Stimulated activated naive CD8-positive, alpha-beta T cell treated with anti-CD3 and anti-CD28 coated beads, Interleukin-15, Interleukin-2, amounts not matched to agents 100 ng/mL and 50 ng/mL, for 24 hours (primary cell): ENCODE measurements around the gene SMTNL1.
A peak's percentile ranks its signal among the peaks of the same experiment; 100 is the strongest.

ENCODE experiments used
- H3K27ac Mint-ChIP-seq: one replicate; pipeline ENCODE4 v1.8.0; 2021; ENCODE audit warnings: mild to moderate bottlenecking, mixed read lengths
- H3K27me3 Mint-ChIP-seq: one replicate; pipeline ENCODE4 v1.8.0; 2021; ENCODE audit warnings: mixed read lengths
- H3K36me3 Mint-ChIP-seq: one replicate; pipeline ENCODE4 v1.8.0; 2021; ENCODE audit warnings: low read depth, mixed read lengths
- H3K4me1 Mint-ChIP-seq: one replicate; pipeline ENCODE4 v1.8.0; 2021; ENCODE audit warnings: low read depth, mixed read lengths
- H3K4me3 Mint-ChIP-seq: one replicate; pipeline ENCODE4 v1.8.0; 2021; ENCODE audit warnings: mild to moderate bottlenecking, mixed read lengths
- H3K9me3 Mint-ChIP-seq: one replicate; pipeline ENCODE4 v1.8.0; 2021; ENCODE audit warnings: mixed read lengths

Gene SMTNL1

GRCh38 chr11:57501953-57502352, 35.4 kb upstream of the SMTNL1 start:
- Mint-ChIP-seq H3K9me3 (no peaks in the 10 kb centered on the region), H3K36me3 (peaks cover 26% of the 10 kb centered on the region), H3K4me3 (no peak overlapping the region), H3K27ac (no peak overlapping the region), H3K4me1 (no peaks in the 10 kb centered on the region), H3K27me3 (no peaks in the 10 kb centered on the region)

- H3K9me3 Mint-ChIP-seq = no peaks in the 10 kb centered on the region
- H3K36me3 Mint-ChIP-seq = peaks cover 25% of the 10 kb centered on the region
- H3K4me3 Mint-ChIP-seq = no peak overlapping the region
- H3K27me3 Mint-ChIP-seq = no peaks in the 10 kb centered on the region
- H3K27ac Mint-ChIP-seq = no peak overlapping the region
- no peaks in the 10 kb centered on the region for H3K4me1 Mint-ChIP-seq
Observed at GRCh38 chr11:57502376-57502775, 35.0 kb upstream of the SMTNL1 start.

GRCh38 chr11:57502870-57503269, 34.5 kb upstream of the SMTNL1 start:
- H3K9me3 Mint-ChIP-seq = no peaks in the 10 kb centered on the region
- H3K4me1 Mint-ChIP-seq = no peaks in the 10 kb centered on the region
- no peak overlapping the region for H3K27ac Mint-ChIP-seq
- H3K4me3 Mint-ChIP-seq = no peak overlapping the region
- no peaks in the 10 kb centered on the region for H3K27me3 Mint-ChIP-seq
- peaks cover 25% of the 10 kb centered on the region for H3K36me3 Mint-ChIP-seq

DNA sequence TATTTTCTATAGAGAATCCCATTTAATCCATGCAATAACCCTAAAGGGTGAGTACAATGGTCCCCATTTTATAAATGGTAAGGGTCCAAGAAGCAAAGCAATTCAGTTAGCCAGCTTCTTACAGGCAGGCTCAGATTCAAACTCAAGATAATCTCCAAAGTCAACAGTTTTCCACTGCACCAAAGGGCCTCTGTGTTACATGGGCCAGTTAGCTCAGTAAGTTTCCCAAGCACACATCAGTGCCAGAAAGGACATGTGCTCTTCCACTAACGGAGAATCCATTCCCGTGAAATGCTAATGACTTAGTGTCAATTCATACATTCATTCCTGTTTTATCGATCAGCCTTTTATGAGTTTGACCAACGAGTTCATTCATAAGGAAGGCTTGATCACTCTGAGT, 32.9 kb upstream of the SMTNL1 start:
- Mint-ChIP-seq H3K4me1 (no peaks in the 10 kb centered on the region), H3K27ac (no peak overlapping the region), H3K4me3 (no peak overlapping the region), H3K9me3 (no peaks in the 10 kb centered on the region), H3K36me3 (peaks cover 25% of the 10 kb centered on the region), H3K27me3 (no peaks in the 10 kb centered on the region)

DNA sequence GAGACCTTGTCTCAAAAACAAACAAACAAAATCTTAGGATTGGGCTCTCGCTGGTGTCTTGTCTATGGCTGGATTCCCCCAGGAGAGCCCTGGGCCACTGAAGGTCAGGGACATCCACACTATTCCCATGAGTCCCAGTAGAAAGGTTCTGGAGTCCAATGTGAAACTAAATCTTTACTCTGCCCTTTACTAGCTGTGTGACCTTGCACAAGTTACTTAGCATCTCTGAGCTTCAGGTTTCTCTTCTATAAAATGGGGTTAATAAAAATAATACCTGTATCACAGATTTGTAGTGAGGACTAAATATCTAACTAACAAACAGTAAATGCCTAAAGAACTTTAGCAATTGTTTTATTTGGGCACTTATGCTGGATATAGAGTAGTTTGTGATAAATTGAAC, 30.9 kb upstream of the SMTNL1 start:
- Mint-ChIP-seq H3K27ac (no peak overlapping the region), H3K9me3 (no peaks in the 10 kb centered on the region), H3K4me1 (peaks cover 5% of the 10 kb centered on the region), H3K4me3 (no peak overlapping the region), H3K36me3 (peaks cover 20% of the 10 kb centered on the region), H3K27me3 (no peaks in the 10 kb centered on the region)

DNA sequence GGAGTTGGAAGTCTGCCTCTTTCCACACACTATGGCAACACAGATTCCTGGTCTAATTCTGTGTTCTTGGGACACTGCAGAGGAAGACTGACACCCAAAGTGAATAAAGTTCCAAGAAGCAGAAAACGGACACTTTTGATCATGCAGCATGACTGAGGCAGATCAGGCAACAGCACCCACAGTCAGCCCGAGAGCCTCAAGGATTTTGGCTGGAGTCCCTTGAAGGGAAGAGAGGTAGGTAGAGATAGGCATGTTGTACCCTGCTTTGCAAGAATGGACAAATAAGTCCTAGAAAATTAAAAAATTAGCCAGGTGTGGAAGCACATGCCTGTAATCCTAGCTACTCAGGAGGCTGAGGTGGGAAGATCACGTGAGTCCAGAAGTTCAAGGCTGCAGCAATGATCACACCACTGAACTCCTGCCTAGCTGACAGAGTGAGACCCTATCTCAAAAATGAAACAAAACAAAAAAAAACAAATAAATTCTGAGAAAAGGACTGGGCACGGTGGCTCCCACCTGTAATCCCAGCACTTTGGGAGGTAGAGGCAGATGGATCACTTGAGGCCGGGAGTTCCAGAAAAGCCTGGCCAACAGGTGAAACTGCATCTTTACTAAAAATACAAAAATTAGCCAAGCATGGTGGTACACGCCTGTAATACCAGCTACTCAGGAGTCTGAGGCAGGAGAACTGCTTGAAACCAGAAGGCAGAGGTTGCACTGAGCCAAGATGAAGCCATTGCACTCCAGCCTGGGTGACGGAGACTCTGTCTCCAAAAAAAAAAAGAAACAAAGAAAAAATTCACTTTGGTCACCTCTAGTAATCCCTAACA, 28.8 kb upstream of the SMTNL1 start:
- Mint-ChIP-seq H3K27me3 (no peaks in the 10 kb centered on the region), H3K4me3 (no peak overlapping the region), H3K4me1 (peaks cover 25% of the 10 kb centered on the region), H3K36me3 (peaks cover 26% of the 10 kb centered on the region), H3K9me3 (no peaks in the 10 kb centered on the region), H3K27ac (no peak overlapping the region)

- Mint-ChIP-seq H3K27ac (no peak overlapping the region), H3K36me3 (peaks cover 21% of the 10 kb centered on the region), H3K4me1 (peaks cover 35% of the 10 kb centered on the region), H3K9me3 (no peaks in the 10 kb centered on the region), H3K4me3 (no peak overlapping the region), H3K27me3 (peaks cover 3% of the 10 kb centered on the region)
Observed at GRCh38 chr11:57511741-57512430, 25.5 kb upstream of the SMTNL1 start.

- H3K4me3 Mint-ChIP-seq = peak overlapping the region; percentile 95
- H3K27me3 Mint-ChIP-seq = peaks cover 3% of the 10 kb centered on the region
- H3K36me3 Mint-ChIP-seq = peaks cover 16% of the 10 kb centered on the region
- peaks cover 35% of the 10 kb centered on the region for H3K4me1 Mint-ChIP-seq
- no peak overlapping the region for H3K27ac Mint-ChIP-seq
- H3K9me3 Mint-ChIP-seq = no peaks in the 10 kb centered on the region
Observed at GRCh38 chr11:57512646-57513451, 24.5 kb upstream of the SMTNL1 start.

DNA sequence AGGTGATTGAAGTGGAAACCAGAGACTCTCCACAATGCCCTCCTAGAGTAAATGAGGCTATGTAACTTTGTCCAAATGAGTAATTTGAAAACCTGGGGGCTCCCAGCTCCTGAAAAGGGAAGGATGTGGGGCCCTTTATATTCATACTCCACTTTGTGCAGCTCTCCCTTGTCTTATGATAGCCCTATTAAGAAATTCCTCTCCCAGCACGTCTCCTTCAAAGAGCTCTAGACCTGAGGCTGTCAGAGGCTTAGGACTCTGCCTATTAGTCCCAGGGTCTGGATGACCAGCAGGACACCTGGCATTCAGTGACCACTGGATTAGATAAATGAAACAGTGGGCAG, 24.0 kb upstream of the SMTNL1 start:
- Mint-ChIP-seq H3K27me3 (peaks cover 3% of the 10 kb centered on the region), H3K36me3 (peaks cover 16% of the 10 kb centered on the region), H3K4me3 (peak overlapping the region; percentile 95), H3K27ac (no peak overlapping the region), H3K4me1 (peaks cover 35% of the 10 kb centered on the region), H3K9me3 (no peaks in the 10 kb centered on the region)

DNA sequence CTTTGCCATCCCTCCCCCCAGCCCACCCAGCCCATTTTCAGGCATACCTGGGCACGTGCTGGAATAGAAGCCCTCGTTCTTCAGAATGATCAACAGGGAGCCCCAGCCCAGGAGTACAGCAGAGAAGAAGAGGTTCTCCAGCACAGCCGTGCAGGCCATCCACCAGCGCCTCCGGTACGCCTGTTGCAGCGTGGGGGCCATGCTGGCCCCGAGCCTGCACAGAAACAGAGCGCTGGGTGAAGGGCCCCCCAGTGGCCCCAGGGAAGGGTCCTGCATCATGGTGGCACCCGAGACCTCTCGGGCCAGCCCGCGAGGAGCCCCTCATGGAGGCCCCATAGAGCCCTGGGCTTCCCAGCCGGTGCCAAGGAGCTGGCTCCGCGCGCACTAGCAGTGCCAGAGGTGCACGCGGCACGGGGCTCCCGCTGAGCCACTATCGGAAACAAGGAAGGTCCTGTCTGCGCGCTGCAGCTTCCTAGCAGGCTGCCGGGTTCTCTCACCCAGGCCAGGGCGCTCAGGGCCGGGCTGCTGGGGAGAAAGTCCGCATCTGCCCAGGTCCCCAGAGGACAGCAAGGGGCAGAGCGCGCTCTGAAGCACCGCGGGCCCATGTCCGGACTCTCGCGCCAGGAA, 23.4 kb upstream of the SMTNL1 start:
- Mint-ChIP-seq H3K4me3 (peak overlapping the region; percentile 95), H3K9me3 (no peaks in the 10 kb centered on the region), H3K36me3 (peaks cover 16% of the 10 kb centered on the region), H3K27me3 (peaks cover 3% of the 10 kb centered on the region), H3K27ac (peak overlapping the region; percentile 90), H3K4me1 (peaks cover 35% of the 10 kb centered on the region)

DNA sequence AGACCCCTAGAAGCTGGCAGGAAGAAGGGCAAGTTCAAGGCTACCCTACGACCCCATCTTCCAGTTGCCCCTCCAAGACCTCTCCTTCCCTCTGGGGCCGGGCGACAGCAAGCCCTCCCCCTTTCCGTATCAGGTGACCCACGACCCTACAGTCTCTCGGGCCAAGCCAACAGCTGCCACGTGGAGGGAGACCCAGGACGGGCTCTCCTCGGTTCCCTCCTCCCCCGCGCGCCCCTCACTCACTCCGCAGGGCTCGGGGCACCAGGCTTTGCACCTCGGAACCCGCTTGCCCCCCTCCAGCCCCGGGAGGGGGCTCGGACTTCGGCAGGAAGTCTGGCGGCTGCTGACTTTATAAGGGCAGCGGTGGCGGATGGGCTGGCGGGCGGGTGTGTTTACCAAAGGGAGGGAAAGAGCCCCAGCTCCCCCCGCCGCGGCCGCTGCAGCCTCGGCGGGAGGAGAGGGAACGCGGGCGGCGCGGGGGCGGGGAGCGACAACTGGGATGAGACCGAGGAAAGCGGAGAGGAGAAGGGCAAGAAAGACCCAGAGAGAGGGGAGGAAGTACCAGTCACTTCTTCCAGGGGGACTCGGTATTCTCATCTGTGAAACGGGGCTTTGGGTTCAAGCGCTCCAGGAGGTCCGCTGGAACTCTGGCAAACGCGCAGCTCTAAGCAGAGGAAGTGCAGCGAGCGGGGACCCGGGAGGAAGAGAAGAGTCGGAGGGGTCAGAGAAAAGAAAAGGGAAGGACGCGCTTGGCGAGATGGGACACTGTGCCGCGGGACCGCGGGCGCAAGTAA, 22.7 kb upstream of the SMTNL1 start:
- Mint-ChIP-seq H3K4me1 (peaks cover 35% of the 10 kb centered on the region), H3K27ac (peak overlapping the region; percentile 90), H3K27me3 (peaks cover 3% of the 10 kb centered on the region), H3K36me3 (peaks cover 15% of the 10 kb centered on the region), H3K4me3 (peak overlapping the region; percentile 95), H3K9me3 (no peaks in the 10 kb centered on the region)

DNA sequence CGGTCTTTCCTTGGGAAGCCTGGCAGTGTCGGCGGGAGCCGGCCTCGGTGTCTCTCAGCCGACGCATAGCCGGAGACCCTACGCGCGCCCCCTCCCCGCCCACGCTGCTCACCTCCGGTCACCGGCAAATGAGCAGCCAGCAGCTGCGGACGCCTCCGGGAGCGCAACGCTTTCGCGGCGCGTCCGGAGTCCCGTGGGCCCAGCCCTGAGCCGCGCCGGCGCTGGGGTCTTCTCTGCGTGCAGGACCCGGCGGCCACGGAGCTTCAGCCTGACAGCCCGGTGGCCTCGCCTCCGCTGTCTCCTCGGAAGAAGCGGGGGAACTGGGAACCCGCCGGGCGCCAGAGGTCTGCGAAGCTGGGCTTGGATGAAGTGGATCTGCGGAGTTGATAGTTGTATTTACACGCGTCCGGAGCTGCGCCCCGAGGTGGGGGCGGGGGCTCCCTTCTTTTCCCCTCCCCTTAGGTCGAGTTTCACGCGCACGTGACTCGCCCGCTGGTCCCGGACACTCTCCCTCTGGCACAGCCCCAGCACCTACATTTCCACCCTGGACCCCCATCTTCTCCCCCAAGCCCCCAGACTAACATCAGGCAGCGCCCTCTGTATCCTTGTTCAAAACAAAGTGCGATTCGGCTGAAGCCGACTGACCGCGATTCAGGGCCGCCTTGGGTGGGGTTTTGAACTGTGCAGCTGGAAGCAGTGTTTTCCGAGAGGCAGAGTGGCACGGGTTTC, 21.9 kb upstream of the SMTNL1 start, which contains the start of gene SLC43A1:
TSS of gene SLC43A1 (minus strand) at position 371 of the 729 bp plus-strand sequence. CDS start 1,591 bp downstream, outside the sequence.
- peaks cover 32% of the 10 kb centered on the region for H3K4me1 Mint-ChIP-seq
- peak within 1 kb of the TSS; percentile 90 for H3K27ac Mint-ChIP-seq
- peaks cover 3% of the 10 kb centered on the region for H3K27me3 Mint-ChIP-seq
- no peaks in the 10 kb centered on the region for H3K9me3 Mint-ChIP-seq
- peak within 1 kb of the TSS; percentile 95 for H3K4me3 Mint-ChIP-seq
- peaks cover 12% of the 10 kb centered on the region for H3K36me3 Mint-ChIP-seq

DNA sequence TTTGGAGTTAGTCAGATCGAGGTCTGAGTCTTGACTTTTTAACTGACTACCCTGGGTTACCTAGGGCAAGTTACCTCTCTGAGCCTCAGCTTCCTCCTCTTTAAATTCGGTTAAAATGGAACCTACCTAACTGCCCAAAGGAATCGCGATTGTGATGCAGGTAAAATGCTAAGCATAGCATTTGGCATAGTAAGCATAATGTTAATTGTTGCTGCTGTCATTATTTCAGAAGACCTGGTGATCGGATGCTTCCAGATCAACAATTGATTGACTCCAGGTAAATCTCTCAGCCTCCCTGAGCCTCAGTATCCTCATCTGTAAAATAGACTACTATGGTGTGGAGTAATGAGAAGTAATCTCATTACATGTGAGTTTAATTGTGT, 21.3 kb upstream of the SMTNL1 start:
- Mint-ChIP-seq H3K36me3 (peaks cover 12% of the 10 kb centered on the region), H3K4me1 (peaks cover 32% of the 10 kb centered on the region), H3K9me3 (no peaks in the 10 kb centered on the region), H3K27ac (peak overlapping the region; percentile 83), H3K27me3 (peaks cover 3% of the 10 kb centered on the region), H3K4me3 (peak overlapping the region; percentile 95)
